ENCODE data around the gene HOXD8.

The HOXD8 gene

DNA sequence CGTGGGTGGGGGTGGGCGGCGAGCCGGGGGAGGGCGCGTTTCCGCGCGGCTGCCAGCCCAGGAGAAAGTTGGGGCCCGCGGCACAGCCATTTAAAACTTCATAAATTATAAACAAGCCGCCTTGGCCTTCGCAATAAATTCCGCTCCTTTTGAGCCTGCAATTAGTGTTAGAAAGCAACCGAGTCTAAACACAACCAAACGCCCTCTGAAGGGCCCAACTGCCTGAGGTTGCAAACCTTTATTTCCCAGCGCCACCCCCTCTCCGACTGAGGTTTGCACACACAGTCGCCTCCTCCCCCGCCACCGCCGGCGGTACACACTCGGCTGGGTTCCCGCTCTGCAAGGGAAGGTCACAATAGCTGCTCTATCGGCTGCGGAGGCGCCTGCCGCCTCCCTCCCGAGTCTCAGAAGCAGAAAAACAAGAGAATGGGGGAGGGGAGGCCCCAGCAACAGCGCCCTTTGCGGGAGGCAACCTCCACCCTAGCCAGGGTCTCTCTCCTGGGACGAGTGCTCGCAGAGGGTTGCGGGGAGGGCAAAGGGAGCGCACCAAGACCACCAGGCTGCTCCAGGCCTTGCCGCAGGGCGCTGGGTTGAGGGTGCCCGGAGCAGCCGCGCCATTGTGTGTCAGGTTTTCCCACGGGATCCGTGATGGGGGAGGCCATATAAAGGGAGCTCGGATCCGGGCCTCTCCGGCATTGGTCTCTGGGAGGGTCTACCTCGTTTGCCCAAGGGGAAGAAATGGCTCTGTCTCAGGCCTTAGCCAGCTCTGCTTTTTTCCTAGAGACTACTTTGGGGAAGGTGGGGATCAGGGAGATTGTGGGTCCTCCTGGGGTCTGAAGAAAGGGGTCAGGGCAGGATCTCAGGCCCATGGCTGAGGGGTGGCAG, 45.6 kb downstream of the HOXD8 start:
- no peak for DNase-seq (ENCODE audit: low read depth)

DNA sequence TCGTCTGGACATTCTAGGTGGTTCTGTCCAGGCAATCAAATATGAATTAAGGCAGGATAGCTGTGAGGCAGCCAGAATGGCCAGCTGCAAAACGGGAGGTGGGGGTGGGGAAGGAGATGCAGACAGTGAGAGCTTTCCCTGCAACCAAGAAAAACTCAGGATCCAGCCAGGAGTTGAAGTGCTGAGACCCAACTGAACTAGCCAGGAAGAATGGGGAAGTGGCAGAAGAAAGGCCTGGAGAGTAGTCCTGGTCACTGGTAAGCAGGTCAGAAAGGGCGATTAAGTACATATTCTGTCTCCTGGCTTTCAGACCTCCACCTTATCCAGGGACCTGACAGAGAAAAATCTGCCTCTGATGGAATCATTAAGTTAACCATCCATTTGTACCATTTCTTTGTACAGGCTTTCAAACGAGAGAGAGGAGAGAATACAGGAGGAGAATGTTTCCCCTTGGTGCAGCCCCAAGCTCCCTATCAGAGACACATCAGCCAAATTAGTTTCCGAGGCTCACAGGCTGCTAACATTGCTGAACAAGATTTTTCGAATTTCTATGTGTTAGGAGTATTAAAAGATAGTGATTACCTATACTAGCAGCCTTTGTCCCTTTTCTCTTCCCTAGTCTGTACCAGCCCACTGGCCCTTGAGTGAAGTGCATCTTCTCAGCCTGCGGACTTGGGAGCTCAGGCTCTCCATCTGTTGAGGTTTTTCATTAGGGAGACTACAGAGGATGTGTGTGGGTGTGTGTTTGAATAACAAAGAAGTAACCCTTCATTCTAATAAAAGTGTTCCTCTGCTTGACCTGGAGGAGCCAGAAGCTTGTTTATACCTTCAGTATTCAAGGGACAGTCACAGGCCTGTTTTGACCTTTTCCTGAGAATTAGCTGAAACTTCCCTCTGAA, 46.5 kb downstream of the HOXD8 start:
- DNase-seq (ENCODE audit: low read depth) = no peak

DNA sequence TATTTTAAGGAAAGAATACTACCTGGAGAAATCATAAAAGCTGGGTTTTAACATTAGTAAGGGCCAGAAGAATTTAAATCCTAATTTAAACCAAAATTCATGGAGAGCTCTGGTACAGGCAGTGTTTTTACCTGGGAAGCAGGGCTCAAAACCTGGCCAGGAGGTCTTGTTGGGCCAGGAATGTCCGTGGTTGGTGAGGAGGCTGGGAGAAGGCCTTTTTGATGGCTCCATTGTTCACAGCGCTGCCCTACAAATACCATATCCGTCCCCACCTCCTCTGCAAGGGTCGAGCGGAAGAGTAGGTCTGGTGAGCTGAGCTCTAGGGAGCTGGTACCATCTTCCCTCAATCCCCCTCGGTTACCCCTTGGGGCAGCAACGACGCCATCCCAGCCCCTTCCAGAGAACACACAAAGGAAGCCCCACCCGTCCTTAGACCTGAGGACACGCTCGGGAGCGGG, 48.1 kb downstream of the HOXD8 start:
- DNase-seq (ENCODE audit: low read depth) = no peak

- DNase-seq (ENCODE audit: low read depth) = no peak
Observed at GRCh38 chr2:176178038-176178756, 48.7 kb downstream of the HOXD8 start.

DNA sequence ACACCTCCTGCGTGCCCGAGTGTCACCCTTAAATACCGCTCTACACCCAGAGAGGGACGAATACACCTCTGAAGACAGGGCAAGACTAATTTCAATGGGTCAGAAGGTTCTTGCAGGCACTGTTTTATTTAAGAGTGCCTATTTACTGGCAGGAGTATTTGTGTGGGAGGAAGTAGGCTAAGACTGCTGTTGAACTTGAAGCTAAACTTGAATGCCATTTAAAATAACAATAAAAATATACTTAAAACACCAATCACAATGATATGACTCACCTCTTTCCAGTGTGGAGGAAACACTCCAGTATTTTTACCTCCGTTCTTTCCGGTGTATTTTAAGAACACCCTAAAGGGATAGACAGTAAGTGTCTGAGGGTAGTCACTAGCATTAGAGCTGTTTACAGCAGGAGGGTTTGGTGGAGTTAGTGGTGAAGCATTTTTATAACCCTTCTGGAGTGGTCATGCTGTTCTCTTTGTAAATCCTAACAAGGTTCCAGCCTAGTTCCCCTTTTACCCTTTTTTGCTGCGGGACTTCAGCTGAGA, 49.3 kb downstream of the HOXD8 start:
- DNase-seq (ENCODE audit: low read depth) = no peak

- no peak for DNase-seq (ENCODE audit: low read depth)
Observed at GRCh38 chr2:176181551-176181950, 52.0 kb downstream of the HOXD8 start.
